ENCODE data around the gene PAX5.

PAX5 gene

DNA sequence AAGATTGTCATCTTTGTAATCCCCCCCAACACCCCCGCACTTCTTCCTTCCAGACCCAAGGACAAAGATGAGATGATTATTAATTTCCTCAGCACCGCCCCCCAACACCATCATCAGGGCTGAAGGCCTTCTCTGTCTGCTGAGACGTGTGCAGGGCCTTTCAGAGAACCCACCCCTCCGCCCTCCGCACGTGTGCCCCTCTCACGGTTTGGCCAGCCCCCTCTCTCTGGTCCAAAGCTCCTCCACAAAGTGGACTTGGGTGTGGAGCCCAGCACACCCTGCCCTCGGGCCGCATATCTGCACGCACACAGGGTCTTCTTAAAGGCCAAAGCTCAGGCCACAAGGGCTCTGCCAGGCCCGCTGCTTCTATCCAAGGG is 32.0 kb downstream of the PAX5 start:
- Histone ChIP-seq H3K36me3 (ENCODE audit: control insufficient read depth in 2 of 2, insufficient read depth in 1 of 2, low read length in 2 of 2) (no peaks in the 10 kb centered on the region), H3K4me1 (ENCODE audit: control insufficient read depth, insufficient read depth, low read length) (no peaks in the 10 kb centered on the region), H3K27ac (ENCODE audit: extremely low read depth, low read depth, low read length) (no peak overlapping the region), H3K9me3 (ENCODE audit: control insufficient read depth, insufficient read depth, low read depth, low read length) (no peaks in the 10 kb centered on the region), H3K4me3 (ENCODE audit: low read depth, low read length) (no peak overlapping the region)
- ChIA-PET POLR2A (no interaction called here), CTCF (interaction anchor here (0.5 to 1.7 kb wide), 2 partner anchors 10 to 362 kb away, joined by 4 to 6 read pairs; no protein-coding TSS in a partner anchor)
- TF ChIP-seq ZNF843 (tag by site-specific recombination; IDR thresholded peaks at IDR 0.05) = no peak
- TF ChIP-seq RBAK (tag by site-specific recombination; IDR thresholded peaks at IDR 0.05) = no peak
- no peak for TF ChIP-seq PRDM1 (tag by site-specific recombination; IDR thresholded peaks at IDR 0.05)
- no peak for TF ChIP-seq HOXC10 (CRISPR knock-in tag; IDR thresholded peaks at IDR 0.05)
- TF ChIP-seq ZNF223 (tag by site-specific recombination; IDR thresholded peaks at IDR 0.05) = no peak
- TF ChIP-seq ZNF184 (tag by site-specific recombination; IDR thresholded peaks at IDR 0.05) = no peak
- TF ChIP-seq ZNF768 (tag by site-specific recombination; IDR thresholded peaks at IDR 0.05) = no peak
- no peak for TF ChIP-seq ZNF324 (tag by site-specific recombination; IDR thresholded peaks at IDR 0.05)
- TF ChIP-seq, protein P1, sequence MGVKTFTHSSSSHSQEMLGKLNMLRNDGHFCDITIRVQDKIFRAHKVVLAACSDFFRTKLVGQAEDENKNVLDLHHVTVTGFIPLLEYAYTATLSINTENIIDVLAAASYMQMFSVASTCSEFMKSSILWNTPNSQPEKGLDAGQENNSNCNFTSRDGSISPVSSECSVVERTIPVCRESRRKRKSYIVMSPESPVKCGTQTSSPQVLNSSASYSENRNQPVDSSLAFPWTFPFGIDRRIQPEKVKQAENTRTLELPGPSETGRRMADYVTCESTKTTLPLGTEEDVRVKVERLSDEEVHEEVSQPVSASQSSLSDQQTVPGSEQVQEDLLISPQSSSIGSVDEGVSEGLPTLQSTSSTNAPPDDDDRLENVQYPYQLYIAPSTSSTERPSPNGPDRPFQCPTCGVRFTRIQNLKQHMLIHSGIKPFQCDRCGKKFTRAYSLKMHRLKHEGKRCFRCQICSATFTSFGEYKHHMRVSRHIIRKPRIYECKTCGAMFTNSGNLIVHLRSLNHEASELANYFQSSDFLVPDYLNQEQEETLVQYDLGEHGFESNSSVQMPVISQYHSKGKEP (tag by site-specific recombination; IDR thresholded peaks at IDR 0.05) = no peak
- no peak for TF ChIP-seq FEZF1 (tag by site-specific recombination; IDR thresholded peaks at IDR 0.05)

DNA sequence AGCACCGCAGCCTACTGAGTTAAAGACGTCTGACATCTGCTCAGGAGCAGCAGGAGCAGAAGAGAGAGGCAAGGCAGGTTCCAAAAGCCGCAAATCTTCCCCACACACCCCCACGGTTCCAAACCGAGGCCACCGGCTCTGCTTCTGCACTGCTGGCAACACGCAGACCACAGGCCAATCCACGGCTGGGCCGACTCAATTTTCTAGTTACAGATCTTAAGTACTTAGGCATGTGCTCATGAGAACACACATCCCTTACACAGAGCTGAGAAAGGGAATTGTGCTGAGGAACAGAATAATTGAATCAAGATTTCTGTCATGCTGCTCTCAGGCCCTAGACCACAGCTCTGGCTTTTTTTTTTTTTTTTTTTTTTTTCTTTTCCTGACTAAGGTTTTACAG is 32.6 kb downstream of the PAX5 start:
- no peaks in the 10 kb centered on the region for H3K9me3 ChIP-seq (ENCODE audit: control insufficient read depth, insufficient read depth, low read depth, low read length)
- H3K4me1 ChIP-seq (ENCODE audit: control insufficient read depth, insufficient read depth, low read length) = no peaks in the 10 kb centered on the region
- no peak for TF ChIP-seq ZNF623 (tag by site-specific recombination; IDR thresholded peaks at IDR 0.05)
- no peak for TF ChIP-seq ZNF521 (tag by site-specific recombination; IDR thresholded peaks at IDR 0.05)
- TF ChIP-seq KLF9 (tag by site-specific recombination; IDR thresholded peaks at IDR 0.05; ENCODE audit: low read depth) = no peak
- peak; percentile 35; the same call in 1 of the 2 replicates for TF ChIP-seq ZIC2 (tag by site-specific recombination; IDR thresholded peaks at IDR 0.05)
- TF ChIP-seq ZNF610 (tag by site-specific recombination; IDR thresholded peaks at IDR 0.05; ENCODE audit: borderline replicate concordance) = no peak
- CTCF ChIA-PET = interaction anchor here (0.5 to 1.7 kb wide), 3 partner anchors 9 to 362 kb away, joined by 4 to 6 read pairs (median 4); no protein-coding TSS in a partner anchor
- H3K4me3 ChIP-seq (ENCODE audit: low read depth, low read length) = no peak overlapping the region
- no peak overlapping the region for H3K27ac ChIP-seq (ENCODE audit: extremely low read depth, low read depth, low read length)
- H3K36me3 ChIP-seq (ENCODE audit: control insufficient read depth in 2 of 2, insufficient read depth in 1 of 2, low read length in 2 of 2) = no peaks in the 10 kb centered on the region
- POLR2A ChIA-PET = no interaction called here

DNA sequence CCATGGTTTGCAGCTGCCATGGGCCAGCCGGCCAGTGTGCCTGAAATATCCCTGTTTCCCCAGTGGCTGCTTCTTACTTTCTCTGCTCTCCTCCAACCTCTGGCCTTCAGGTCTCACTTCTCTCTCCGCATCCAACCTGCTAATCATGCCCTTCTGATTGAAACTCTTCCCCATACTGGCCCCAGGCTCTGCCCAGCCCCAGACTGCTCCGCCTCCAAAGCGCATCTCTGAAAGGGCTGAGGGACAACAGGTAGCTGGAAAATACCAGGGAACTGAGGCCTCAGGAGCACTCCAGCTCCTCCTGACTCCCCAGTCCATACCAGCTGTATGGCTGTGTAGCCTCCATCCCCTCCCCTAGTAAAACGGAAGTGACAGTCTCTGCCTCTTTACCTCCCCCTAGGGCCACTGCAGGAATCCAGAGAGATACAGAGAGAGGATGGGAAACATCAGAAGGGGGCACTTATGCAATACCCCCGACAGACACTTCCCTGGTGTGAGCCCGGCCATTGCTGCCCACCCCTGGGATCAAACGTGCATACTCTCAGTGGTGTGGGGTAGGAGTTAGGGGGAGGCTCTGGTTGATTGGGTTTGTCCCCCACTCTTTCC is 34.2 kb downstream of the PAX5 start:
- no peak overlapping the region for H3K4me3 ChIP-seq (ENCODE audit: low read depth, low read length)
- ChIA-PET POLR2A (no interaction called here), CTCF (interaction anchor here (1.1 to 4.9 kb wide), 3 partner anchors 126 to 411 kb away, joined by 3 to 51 read pairs (median 11); no protein-coding TSS in a partner anchor)
- H3K4me1 ChIP-seq (ENCODE audit: control insufficient read depth, insufficient read depth, low read length) = no peaks in the 10 kb centered on the region
- H3K9me3 ChIP-seq (ENCODE audit: control insufficient read depth, insufficient read depth, low read depth, low read length) = no peaks in the 10 kb centered on the region
- no peaks in the 10 kb centered on the region for H3K36me3 ChIP-seq (ENCODE audit: control insufficient read depth in 2 of 2, insufficient read depth in 1 of 2, low read length in 2 of 2)
- peak; percentile 80 for TF ChIP-seq ZIC2 (tag by site-specific recombination; IDR thresholded peaks at IDR 0.05)
- TF ChIP-seq, protein P2, sequence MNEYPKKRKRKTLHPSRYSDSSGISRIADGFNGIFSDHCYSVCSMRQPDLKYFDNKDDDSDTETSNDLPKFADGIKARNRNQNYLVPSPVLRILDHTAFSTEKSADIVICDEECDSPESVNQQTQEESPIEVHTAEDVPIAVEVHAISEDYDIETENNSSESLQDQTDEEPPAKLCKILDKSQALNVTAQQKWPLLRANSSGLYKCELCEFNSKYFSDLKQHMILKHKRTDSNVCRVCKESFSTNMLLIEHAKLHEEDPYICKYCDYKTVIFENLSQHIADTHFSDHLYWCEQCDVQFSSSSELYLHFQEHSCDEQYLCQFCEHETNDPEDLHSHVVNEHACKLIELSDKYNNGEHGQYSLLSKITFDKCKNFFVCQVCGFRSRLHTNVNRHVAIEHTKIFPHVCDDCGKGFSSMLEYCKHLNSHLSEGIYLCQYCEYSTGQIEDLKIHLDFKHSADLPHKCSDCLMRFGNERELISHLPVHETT (tag by site-specific recombination; IDR thresholded peaks at IDR 0.05) = no peak
- no peak for TF ChIP-seq ZNF664 (tag by site-specific recombination; IDR thresholded peaks at IDR 0.05)
- H3K27ac ChIP-seq (ENCODE audit: extremely low read depth, low read depth, low read length) = no peak overlapping the region

Data from HEK293 (cell line).